ENCODE data around the gene KIAA0586. TPM values are rescaled to one million over a fixed set of nuclear protein-coding genes. Genes with fewer than 3 reads are reported as not detected.

The KIAA0586 gene
- total and polyA plus RNA-seq, 2 of the 13 experiments (the other 11 are each of a cell fraction or from before 2014, with no cell fraction given), result 12.6 to 25.2 TPM

DNA sequence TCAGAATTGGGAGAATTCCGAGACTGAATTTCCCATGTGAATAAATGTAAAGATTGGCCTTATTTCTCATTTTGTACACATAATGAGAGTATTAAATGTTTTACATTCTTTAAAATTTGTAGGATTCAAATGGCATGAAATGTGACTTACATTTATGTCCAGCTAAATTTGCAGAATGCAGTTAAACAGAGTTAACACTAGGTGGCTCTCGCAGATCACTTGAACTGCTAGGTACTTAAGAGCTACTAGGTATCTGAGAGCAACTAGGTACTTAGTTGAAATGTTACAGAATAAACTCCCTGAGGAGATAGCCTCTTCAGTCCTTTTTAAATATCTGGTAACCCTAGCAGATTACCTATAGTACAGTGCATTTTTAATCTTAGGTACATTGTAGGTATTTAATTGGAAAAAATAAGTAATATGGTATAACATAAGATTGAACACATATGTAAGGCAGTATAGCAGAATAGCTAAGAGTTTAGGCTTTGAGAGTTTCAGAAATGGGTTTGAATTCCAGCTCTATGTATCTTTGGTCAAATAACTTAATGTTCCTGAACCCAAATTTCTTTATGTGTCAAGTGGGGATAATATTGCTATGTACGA, 73.8 kb downstream of the KIAA0586 start:
- H3K9ac ChIP-seq (ENCODE audit: insufficient read depth, low read depth, low read length), result no peak overlapping the region
- no TSS peak for BruUV-seq (replicated peaks)
- H3K36me3 ChIP-seq (replicated peaks in 1 of 2; ENCODE audit: control insufficient read depth in 1 of 2, insufficient read depth in 2 of 2, low read length in 2 of 2), result peaks cover 2 to 15% of the 10 kb centered on the region in 2 experiments; a peak in 3 of 5 replicates
- DNase-seq (ENCODE audit: low spot score) (peak; percentile 54), ATAC-seq (peak; percentile 79), FAIRE-seq (peak; percentile 76)
- H3K79me2 ChIP-seq (ENCODE audit: insufficient read depth, low read length), result no peaks in the 10 kb centered on the region
- WGBS (ENCODE audit: low lambda C conversion rate), result 44% methylated on average over 3 of the region's 3 CpGs
- in situ Hi-C loops (cut with HindIII; ENCODE audit: extremely low pct_ligation_motif_present, low pct_unique_long_range_greater_than_20kb), result loop anchor here (10.0 kb wide), 2 partner anchors 523 to 553 kb away; no protein-coding TSS in a partner anchor
- no peaks in the 10 kb centered on the region for H3K27me3 ChIP-seq (ENCODE audit: control insufficient read depth in 1 of 2, insufficient read depth in 2 of 2, low read length in 2 of 2)
- H3K4me3 ChIP-seq (replicated peaks in 1 of 3; ENCODE audit: insufficient read depth in 1 of 3, low read depth in 2 of 3, low read length in 3 of 3), result no peak overlapping the region
- no peaks in the 10 kb centered on the region for H4K20me1 ChIP-seq (ENCODE audit: insufficient read depth, low read length)
- ChIA-PET POLR2A (no interaction called here), CTCF (ENCODE audit: low intra/inter-chr PET ratio, low total read pairs) (interaction anchor here (1.1 kb wide), 2 partner anchors 530 to 554 kb away, joined by 3 to 5 read pairs; no protein-coding TSS in a partner anchor)
- no peak overlapping the region for H2AFZ ChIP-seq (ENCODE audit: low read length)
- TF ChIP-seq, protein P1, sequence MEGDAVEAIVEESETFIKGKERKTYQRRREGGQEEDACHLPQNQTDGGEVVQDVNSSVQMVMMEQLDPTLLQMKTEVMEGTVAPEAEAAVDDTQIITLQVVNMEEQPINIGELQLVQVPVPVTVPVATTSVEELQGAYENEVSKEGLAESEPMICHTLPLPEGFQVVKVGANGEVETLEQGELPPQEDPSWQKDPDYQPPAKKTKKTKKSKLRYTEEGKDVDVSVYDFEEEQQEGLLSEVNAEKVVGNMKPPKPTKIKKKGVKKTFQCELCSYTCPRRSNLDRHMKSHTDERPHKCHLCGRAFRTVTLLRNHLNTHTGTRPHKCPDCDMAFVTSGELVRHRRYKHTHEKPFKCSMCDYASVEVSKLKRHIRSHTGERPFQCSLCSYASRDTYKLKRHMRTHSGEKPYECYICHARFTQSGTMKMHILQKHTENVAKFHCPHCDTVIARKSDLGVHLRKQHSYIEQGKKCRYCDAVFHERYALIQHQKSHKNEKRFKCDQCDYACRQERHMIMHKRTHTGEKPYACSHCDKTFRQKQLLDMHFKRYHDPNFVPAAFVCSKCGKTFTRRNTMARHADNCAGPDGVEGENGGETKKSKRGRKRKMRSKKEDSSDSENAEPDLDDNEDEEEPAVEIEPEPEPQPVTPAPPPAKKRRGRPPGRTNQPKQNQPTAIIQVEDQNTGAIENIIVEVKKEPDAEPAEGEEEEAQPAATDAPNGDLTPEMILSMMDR (CRISPR knock-in tag; IDR thresholded peaks at IDR 0.05), result peak; percentile 79
- TF ChIP-seq, protein P2, sequence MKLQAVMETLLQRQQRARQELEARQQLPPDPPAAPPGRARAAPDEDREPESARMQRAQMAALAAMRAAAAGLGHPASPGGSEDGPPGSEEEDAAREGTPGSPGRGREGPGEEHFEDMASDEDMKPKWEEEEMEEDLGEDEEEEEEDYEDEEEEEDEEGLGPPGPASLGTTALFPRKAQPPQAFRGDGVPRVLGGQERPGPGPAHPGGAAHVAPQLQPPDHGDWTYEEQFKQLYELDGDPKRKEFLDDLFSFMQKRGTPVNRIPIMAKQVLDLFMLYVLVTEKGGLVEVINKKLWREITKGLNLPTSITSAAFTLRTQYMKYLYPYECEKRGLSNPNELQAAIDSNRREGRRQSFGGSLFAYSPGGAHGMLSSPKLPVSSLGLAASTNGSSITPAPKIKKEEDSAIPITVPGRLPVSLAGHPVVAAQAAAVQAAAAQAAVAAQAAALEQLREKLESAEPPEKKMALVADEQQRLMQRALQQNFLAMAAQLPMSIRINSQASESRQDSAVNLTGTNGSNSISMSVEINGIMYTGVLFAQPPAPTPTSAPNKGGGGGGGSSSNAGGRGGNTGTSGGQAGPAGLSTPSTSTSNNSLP (IDR thresholded peaks at IDR 0.05; ENCODE audit: low read depth, low read length), result no peak
- TF ChIP-seq STAG1 (CRISPR knock-in tag; IDR thresholded peaks at IDR 0.05) (peak; percentile 87), ZNF468 (CRISPR knock-in tag; IDR thresholded peaks at IDR 0.05) (no peak), RAD21 (CRISPR knock-in tag; IDR thresholded peaks at IDR 0.05) (peak; percentile 65), SMC3 (IDR thresholded peaks at IDR 0.05; ENCODE audit: low read length) (peak; percentile 68), ZNF205 (CRISPR knock-in tag; IDR thresholded peaks at IDR 0.05) (peak; percentile 42; the same call in 1 of the 2 replicates), KDM6A (CRISPR knock-in tag; IDR thresholded peaks at IDR 0.05; ENCODE audit: low read depth) (no peak)
- no peaks in the 10 kb centered on the region for H3K9me3 ChIP-seq (ENCODE audit: low read length)
- intact Hi-C loops (cut with micrococcal nuclease; ENCODE audit: unreplicated experiment), result loop anchor here (1.0 to 5.0 kb wide), 3 partner anchors 136 to 554 kb away; partner anchors contain the start of gene DACT1
- H3K27ac ChIP-seq (ENCODE audit: extremely low read length, insufficient read depth, low read length), result no peak overlapping the region
- no peak overlapping the region for H3K4me2 ChIP-seq (ENCODE audit: low read depth, low read length)
- H3K4me1 ChIP-seq (ENCODE audit: insufficient read depth, low read length), result no peaks in the 10 kb centered on the region

Data from HepG2 (cell line).